CD4-positive, alpha-beta memory T cell (primary cell): ENCODE data around the gene PPM1N. TPM values are rescaled to one million over a fixed set of nuclear protein-coding genes. Genes with fewer than 3 reads are reported as not detected.

Experiments
- CTCF ChIA-PET: fragments of 350-600 bp; sonication (Branson Sonifier 250); formaldehyde crosslinking; loops from one replicate; lab custom pipeline; 2021; ENCODE audit warnings: inconsistent platforms; ENCODE audit not compliant: partially characterized antibody; lab: Charles Lee
- POLR2A ChIA-PET: fragments of 350-600 bp; sonication (Branson Sonifier 250); formaldehyde crosslinking; loops from one replicate; lab custom pipeline; 2021; ENCODE audit not compliant: partially characterized antibody; lab: Charles Lee
- DNase-seq, 5 donors: peaks; one replicate each; pipeline versions ENCODE4 v3.0.0 to v3.0.0-alpha.2; 2020 to 2022; ENCODE audit warnings: mixed read lengths in 1 of 5
- H3K27ac ChIP-seq: one replicate; pipeline ENCODE4 v1.7.0; 2013; ENCODE audit warnings: low read depth, low read length
- H3K27me3 ChIP-seq: 2 replicates; pipeline ENCODE4 v1.7.0; 2013; ENCODE audit warnings: mild to moderate bottlenecking, low read length, moderate library complexity; ENCODE audit not compliant: insufficient read depth
- H3K36me3 ChIP-seq: 2 replicates; pipeline ENCODE4 v1.7.0; 2013; ENCODE audit warnings: mild to moderate bottlenecking, low read length, moderate library complexity; ENCODE audit not compliant: insufficient read depth
- H3K4me1 ChIP-seq: 2 replicates; pipeline ENCODE4 v1.7.0; 2013; ENCODE audit warnings: mild to moderate bottlenecking, low read length, moderate library complexity; ENCODE audit not compliant: insufficient read depth
- H3K4me3 ChIP-seq, 2 donors: one replicate each; pipeline ENCODE4 v1.7.0; 2013; ENCODE audit warnings: low read length in 2 of 2, mild to moderate bottlenecking in 1 of 2
- H3K9me3 ChIP-seq, 2 donors: one replicate each; pipeline ENCODE4 v1.7.0; 2013; ENCODE audit warnings: low read length in 2 of 2, control low read depth in 1 of 2; ENCODE audit not compliant: control insufficient read depth in 1 of 2
- H3K27ac Mint-ChIP-seq, 7 donors: one replicate each; pipeline ENCODE4 v1.8.0; 2020 to 2021; ENCODE audit warnings: mixed read lengths in 7 of 7, mild to moderate bottlenecking in 6 of 7, inconsistent platforms in 3 of 7, moderate library complexity in 3 of 7
- H3K27me3 Mint-ChIP-seq, 2 donors: one replicate each; pipeline ENCODE4 v1.8.0; 2020 to 2021; ENCODE audit warnings: mixed read lengths in 2 of 2
- H3K36me3 Mint-ChIP-seq, 2 donors: one replicate each; pipeline ENCODE4 v1.8.0; 2020 to 2021; ENCODE audit warnings: mixed read lengths in 2 of 2, inconsistent platforms in 1 of 2, mild to moderate bottlenecking in 1 of 2
- H3K4me1 Mint-ChIP-seq, 4 donors: one replicate each; pipeline ENCODE4 v1.8.0; 2020 to 2021; ENCODE audit warnings: mixed read lengths in 4 of 4, mild to moderate bottlenecking in 1 of 4
- H3K4me3 Mint-ChIP-seq, 8 donors: one replicate each; pipeline ENCODE4 v1.8.0; 2020 to 2021; ENCODE audit warnings: mixed read lengths in 8 of 8, mild to moderate bottlenecking in 7 of 8, moderate library complexity in 6 of 8, inconsistent platforms in 3 of 8
- H3K9me3 Mint-ChIP-seq, 8 donors: one replicate each; pipeline ENCODE4 v1.8.0; 2020 to 2021; ENCODE audit warnings: mixed read lengths in 8 of 8, mild to moderate bottlenecking in 5 of 8, inconsistent platforms in 3 of 8, moderate library complexity in 1 of 8
- intact Hi-C: fragments of 100-400 bp; cut with micrococcal nuclease; formaldehyde crosslinking; loops from one replicate; pipeline ENCODE4 v1.15.1; 2023
- polyA plus RNA-seq, 2 donors: library from polyadenylated mRNA; unstranded; fragments of 300-500 nt; fragmentation: Illumina TruSeq; gene quantifications; one replicate each; pipeline ENCODE4 v1.2.3, GENCODE V29; 2021
- total RNA-seq, 2 experiments: library from RNA; stranded (reverse); gene quantifications; one replicate each; pipeline ENCODE4 v1.2.3, GENCODE V29; 2021

PPM1N gene
- total and polyA plus RNA-seq, 4 experiments from 2014 or later, result 3.7 to 7.9 (median 4.9) TPM

- Histone ChIP-seq H3K27me3 (no peaks in the 10 kb centered on the region), H3K27ac (no peak overlapping the region), H3K4me3 (no peak overlapping the region), H3K9me3 (no peaks in the 10 kb centered on the region), H3K4me1 (peaks cover 36% of the 10 kb centered on the region), H3K36me3 (no peaks in the 10 kb centered on the region)
- CTCF ChIA-PET, result interaction anchor here (0.7 to 1.1 kb wide), 2 partner anchors 16 to 55 kb away, joined by 3 read pairs; no protein-coding TSS in a partner anchor
- no peaks in the 10 kb centered on the region for H3K27me3 Mint-ChIP-seq
- intact Hi-C loops, result loop anchor here (5.0 kb wide), 1 partner anchor 846 kb away; the partner anchor contains the start of gene PPP5C
- POLR2A ChIA-PET, result interaction anchor here (0.6 to 0.7 kb wide), 2 partner anchors 32 to 75 kb away, joined by 3 read pairs; no protein-coding TSS in a partner anchor
- H3K9me3 Mint-ChIP-seq, result no peaks in the 10 kb centered on the region
- peak overlapping the region in 3 of 7 donors; percentile 17 to 64 (median 57) for H3K27ac Mint-ChIP-seq
- H3K4me3 Mint-ChIP-seq, result no peak overlapping the region
- H3K36me3 Mint-ChIP-seq, result peaks cover 4 to 7% of the 10 kb centered on the region in 2 donors
- no peak for DNase-seq
- H3K4me1 Mint-ChIP-seq, result peaks cover 22 to 62% (median 41%) of the 10 kb centered on the region in 4 donors
These were observed 3.4 kb downstream of the PPM1N start for GRCh38 chr19:45501730-45502014.

GRCh38 chr19:45502111-45502510 lies 3.9 kb downstream of the PPM1N start:
- DNase-seq, result no peak
- CTCF ChIA-PET, result interaction anchor here (1.1 kb wide), 1 partner anchor 17 kb away, joined by 3 read pairs; no protein-coding TSS in a partner anchor
- H3K4me3 ChIP-seq, result no peak overlapping the region
- Mint-ChIP-seq H3K4me1 (peaks cover 20 to 61% (median 38%) of the 10 kb centered on the region in 4 donors), H3K27me3 (no peaks in the 10 kb centered on the region), H3K36me3 (peaks cover 4 to 10% of the 10 kb centered on the region in 2 donors), H3K4me3 (no peak overlapping the region), H3K9me3 (no peaks in the 10 kb centered on the region), H3K27ac (peak overlapping the region in 3 of 7 donors; percentile 17 to 64 (median 42))
- POLR2A ChIA-PET, result no interaction called here
- intact Hi-C loops, result loop anchor here (5.0 kb wide), 1 partner anchor 845 kb away; the partner anchor contains the start of gene PPP5C
- H3K9me3 ChIP-seq, result no peaks in the 10 kb centered on the region
- H3K36me3 ChIP-seq, result no peaks in the 10 kb centered on the region
- H3K27ac ChIP-seq, result no peak overlapping the region
- peaks cover 38% of the 10 kb centered on the region for H3K4me1 ChIP-seq
- no peaks in the 10 kb centered on the region for H3K27me3 ChIP-seq

DNA sequence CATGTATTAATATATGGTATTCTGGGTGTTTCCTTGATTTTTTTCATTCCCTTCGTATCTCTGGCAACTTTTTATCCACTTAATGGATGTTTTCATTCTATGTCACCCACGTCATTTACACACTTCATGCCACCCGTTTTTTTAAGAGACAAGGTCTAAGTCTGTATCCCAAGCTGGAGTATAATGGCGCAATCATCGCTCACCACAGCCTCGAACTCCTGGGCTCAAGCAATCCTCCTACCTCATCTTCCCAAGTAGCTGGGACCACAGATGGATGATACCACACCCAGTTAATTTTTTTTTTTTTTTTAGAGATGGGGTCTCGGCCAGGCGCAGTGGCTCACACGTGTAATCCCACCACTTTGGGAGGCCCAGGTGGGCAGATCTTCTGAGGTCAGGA lies 5.7 kb downstream of the PPM1N start:
- no peak for DNase-seq
- H3K4me3 Mint-ChIP-seq, result peak overlapping the region in 1 of 8 donors; percentile 43
- H3K36me3 ChIP-seq, result no peaks in the 10 kb centered on the region
- H3K36me3 Mint-ChIP-seq, result peaks cover 4 to 15% of the 10 kb centered on the region in 2 donors
- H3K27ac ChIP-seq, result no peak overlapping the region
- no peaks in the 10 kb centered on the region for H3K27me3 ChIP-seq
- peak overlapping the region in 4 of 7 donors; percentile 32 to 64 (median 52) for H3K27ac Mint-ChIP-seq
- H3K27me3 Mint-ChIP-seq, result no peaks in the 10 kb centered on the region
- H3K9me3 ChIP-seq, result no peaks in the 10 kb centered on the region
- intact Hi-C loops, result loop anchor here (5.0 kb wide), 1 partner anchor 843 kb away; the partner anchor contains the start of gene PPP5C
- H3K4me1 Mint-ChIP-seq, result peaks cover 13 to 53% (median 27%) of the 10 kb centered on the region in 4 donors
- ChIA-PET CTCF (interaction anchor here (0.7 to 2.1 kb wide), 4 partner anchors 18 to 1809 kb away, joined by 3 to 10 read pairs (median 5); no protein-coding TSS in a partner anchor), POLR2A (interaction anchor here (1.9 kb wide), 1 partner anchor 138 kb away, joined by 7 read pairs; no protein-coding TSS in a partner anchor)
- no peak overlapping the region for H3K4me3 ChIP-seq
- H3K4me1 ChIP-seq, result peaks cover 22% of the 10 kb centered on the region
- H3K9me3 Mint-ChIP-seq, result peaks cover 0 to 2% (median 0%) of the 10 kb centered on the region in 8 donors

- intact Hi-C loops, result no loop called here
- H3K9me3 Mint-ChIP-seq, result peaks cover 0 to 2% (median 0%) of the 10 kb centered on the region in 8 donors
- Histone ChIP-seq H3K27ac (peak overlapping the region; percentile 90), H3K36me3 (no peaks in the 10 kb centered on the region), H3K27me3 (no peaks in the 10 kb centered on the region), H3K4me1 (peaks cover 24% of the 10 kb centered on the region), H3K4me3 (no peak overlapping the region), H3K9me3 (no peaks in the 10 kb centered on the region)
- peak overlapping the region; percentile 94 to 99 (median 95) for H3K27ac Mint-ChIP-seq
- ChIA-PET CTCF (interaction anchor here (0.5 to 2.2 kb wide), 11 partner anchors 10 to 265 kb away, joined by 3 to 20 read pairs (median 4); partner anchors contain the start of gene EML2), POLR2A (interaction anchor here (1.0 to 2.0 kb wide), 6 partner anchors 8 to 137 kb away, joined by 3 to 14 read pairs (median 8); partner anchors contain the start of genes OPA3, PPM1N and RTN2)
- peaks cover 13 to 58% (median 29%) of the 10 kb centered on the region in 4 donors for H3K4me1 Mint-ChIP-seq
- peaks cover 4 to 14% of the 10 kb centered on the region in 2 donors for H3K36me3 Mint-ChIP-seq
- H3K4me3 Mint-ChIP-seq, result peak overlapping the region in 7 of 8 donors; percentile 69 to 94 (median 79)
- no peak for DNase-seq
- no peaks in the 10 kb centered on the region for H3K27me3 Mint-ChIP-seq
These were observed 7.1 kb downstream of the PPM1N start for GRCh38 chr19:45505151-45505995.

GRCh38 chr19:45505996-45506245 lies 7.7 kb downstream of the PPM1N start:
- H3K27ac Mint-ChIP-seq, result peak overlapping the region; percentile 94 to 99 (median 95)
- H3K27me3 ChIP-seq, result no peaks in the 10 kb centered on the region
- ChIA-PET CTCF (interaction anchor here (0.5 to 2.2 kb wide), 8 partner anchors 11 to 265 kb away, joined by 3 to 20 read pairs (median 4); partner anchors contain the start of gene EML2), POLR2A (interaction anchor here (1.0 to 2.0 kb wide), 6 partner anchors 9 to 136 kb away, joined by 3 to 14 read pairs (median 8); partner anchors contain the start of genes OPA3, PPM1N and RTN2)
- H3K4me1 ChIP-seq, result peaks cover 30% of the 10 kb centered on the region
- peaks cover 15 to 61% (median 31%) of the 10 kb centered on the region in 4 donors for H3K4me1 Mint-ChIP-seq
- H3K4me3 ChIP-seq, result peak overlapping the region; percentile 79 to 95
- H3K9me3 ChIP-seq, result no peaks in the 10 kb centered on the region
- peaks cover 0 to 2% (median 0%) of the 10 kb centered on the region in 8 donors for H3K9me3 Mint-ChIP-seq
- peak overlapping the region; percentile 75 to 94 (median 80) for H3K4me3 Mint-ChIP-seq
- peaks cover 4 to 16% of the 10 kb centered on the region in 2 donors for H3K36me3 Mint-ChIP-seq
- peak overlapping the region; percentile 90 for H3K27ac ChIP-seq
- no peak for DNase-seq
- H3K27me3 Mint-ChIP-seq, result no peaks in the 10 kb centered on the region
- H3K36me3 ChIP-seq, result no peaks in the 10 kb centered on the region
- intact Hi-C loops, result loop anchor here (1.0 to 2.0 kb wide), 8 partner anchors 9 to 381 kb away; partner anchors contain the start of genes BLOC1S3, IRF2BP1, OPA3 and QPCTL

DNA sequence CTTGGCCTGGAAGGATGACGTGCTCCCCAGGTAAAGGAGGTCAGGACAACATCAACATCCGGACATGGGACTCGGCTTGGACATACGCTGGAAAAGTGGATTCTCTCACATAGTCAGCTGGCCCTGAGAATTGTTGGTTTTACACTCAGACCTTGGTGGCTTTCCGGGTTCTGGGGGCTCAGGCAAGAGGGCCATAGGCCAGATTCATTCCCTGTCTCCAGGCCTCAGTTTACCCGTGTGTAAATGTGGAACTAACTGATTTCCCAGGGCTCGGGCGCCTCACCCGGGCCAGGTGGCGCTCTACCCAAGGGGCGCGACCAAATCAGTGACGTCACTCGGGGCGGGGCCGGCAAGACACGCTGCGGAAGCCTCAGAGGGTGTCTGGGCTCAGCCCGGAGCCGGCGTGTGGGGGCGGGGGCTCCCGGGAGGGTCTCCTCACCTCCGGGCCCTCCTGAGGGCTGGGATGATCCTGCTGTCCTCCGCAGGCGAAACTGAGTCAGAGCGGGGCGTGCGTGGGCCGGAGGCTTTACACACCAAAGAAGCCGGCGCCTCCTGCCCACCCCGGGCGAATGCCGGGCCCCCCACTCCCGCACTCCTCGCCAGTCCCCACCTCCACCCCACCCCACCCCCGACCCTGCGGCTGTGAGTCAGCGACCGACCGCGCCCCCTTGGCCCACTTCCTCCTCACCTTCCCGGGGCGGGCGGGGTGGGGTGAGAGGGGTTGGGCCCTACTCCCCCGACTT lies 8.2 kb downstream of the PPM1N start:
- no peaks in the 10 kb centered on the region for H3K27me3 Mint-ChIP-seq
- H3K4me3 Mint-ChIP-seq, result peak overlapping the region; percentile 87 to 96 (median 94)
- ChIA-PET CTCF (interaction anchor here (0.5 to 2.2 kb wide), 8 partner anchors 11 to 264 kb away, joined by 3 to 20 read pairs (median 4); partner anchors contain the start of gene EML2), POLR2A (interaction anchor here (1.0 to 2.0 kb wide), 5 partner anchors 9 to 78 kb away, joined by 3 to 14 read pairs (median 8); partner anchors contain the start of genes OPA3, PPM1N and RTN2)
- Histone ChIP-seq H3K27me3 (no peaks in the 10 kb centered on the region), H3K4me3 (peak overlapping the region; percentile 79 to 95), H3K27ac (peak overlapping the region; percentile 90), H3K36me3 (no peaks in the 10 kb centered on the region), H3K9me3 (no peaks in the 10 kb centered on the region), H3K4me1 (peaks cover 35% of the 10 kb centered on the region)
- peak; percentile 96 to 98 (median 97) for DNase-seq
- peaks cover 20 to 61% (median 34%) of the 10 kb centered on the region in 4 donors for H3K4me1 Mint-ChIP-seq
- peaks cover under 1 to 15% of the 10 kb centered on the region in 2 donors for H3K36me3 Mint-ChIP-seq
- H3K27ac Mint-ChIP-seq, result peak overlapping the region; percentile 96 to 99 (median 97)
- peaks cover 0 to 2% (median 0%) of the 10 kb centered on the region in 8 donors for H3K9me3 Mint-ChIP-seq
- intact Hi-C loops, result loop anchor here (1.0 to 2.0 kb wide), 8 partner anchors 9 to 380 kb away; partner anchors contain the start of genes BLOC1S3, IRF2BP1, OPA3 and QPCTL
